Erythroblast (primary cell): Measurements from ENCODE around the gene PTH1R.

Source experiments
- GATA1 ChIP-seq: IDR thresholded peaks from 2 replicates; pipeline ENCODE4 v1.6.1; 2011; ENCODE audit warnings: low read depth, mild to moderate bottlenecking, control low read depth, low read length, moderate library complexity
- POLR2A ChIP-seq: IDR thresholded peaks from 2 replicates; pipeline ENCODE4 v1.6.1; 2011; ENCODE audit warnings: mild to moderate bottlenecking, low read length

DNA sequence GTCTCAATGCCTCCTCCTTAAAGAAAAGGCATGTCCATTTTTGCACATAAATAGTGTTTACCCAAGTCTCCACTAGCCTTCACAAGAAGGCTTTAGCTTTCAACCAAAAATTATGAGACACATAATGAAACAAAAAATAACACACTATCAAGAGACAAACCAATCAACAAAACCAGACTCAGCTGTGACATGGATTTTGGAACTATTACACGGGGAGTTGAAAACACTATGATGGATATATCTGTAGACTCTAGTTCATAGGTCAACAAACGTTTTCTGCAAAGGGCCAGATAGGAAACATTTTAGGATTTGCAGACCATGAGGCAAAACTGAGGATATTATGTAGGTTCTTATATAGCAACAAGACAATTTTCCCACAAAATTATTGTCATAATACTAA, 39.2 kb upstream of the PTH1R start:
- TF ChIP-seq POLR2A: no peak
- no peak for TF ChIP-seq GATA1
